Esophagus squamous epithelium (tissue), 5 donors: ENCODE data around the gene APOL4. TPM values are rescaled to one million over a fixed set of nuclear protein-coding genes. Genes with fewer than 3 reads are reported as not detected.
A peak's percentile ranks its signal among the peaks of the same experiment; 100 is the strongest.

ENCODE experiments used
- DNase-seq: peaks from one replicate; lab custom pipeline; 2025; lab: John Stamatoyannopoulos, UW
- H3K27ac ChIP-seq, 4 donors: fragments of 200-600 bp; sonication (generic); one replicate each; pipeline ENCODE4 v1.5.1; 2016 to 2019; ENCODE audit warnings: mild to moderate bottlenecking in 1 of 4
- H3K27me3 ChIP-seq, 4 donors: fragments of 200-600 bp; sonication (generic); 1 replicate in 3 of 4; 2 replicates in 1 of 4; pipeline versions ENCODE4 v1.5.1 to v1.6.0; 2017 to 2021; ENCODE audit warnings: antibody characterized with exemption in 1 of 4
- H3K36me3 ChIP-seq, 3 donors: fragments of 200-600 bp; sonication (generic); one replicate each; pipeline ENCODE4 v1.5.1; 2016 to 2019
- H3K4me1 ChIP-seq, 3 donors: fragments of 200-600 bp; sonication (generic); one replicate each; pipeline ENCODE4 v1.5.1; 2017 to 2019
- H3K4me3 ChIP-seq, 4 donors: fragments of 200-600 bp; sonication (generic); 1 replicate in 3 of 4; 2 replicates in 1 of 4; pipeline ENCODE4 v1.5.1; 2016 to 2019; ENCODE audit warnings: mild to moderate bottlenecking in 2 of 4, moderate library complexity in 1 of 4
- H3K9me3 ChIP-seq, 3 donors: fragments of 200-600 bp; sonication (generic); one replicate each; pipeline ENCODE4 v1.5.1; 2016 to 2019
- CTCF ChIP-seq, 6 experiments: fragments of 450-650 bp in 4 of 6; fragments of 200-600 bp in 2 of 6; sonication (generic) in 2 of 6; IDR thresholded peaks; one replicate each; pipeline ENCODE4 v1.5.1; 2016 to 2019; ENCODE audit warnings: antibody characterized with exemption in 6 of 6, mild to moderate bottlenecking in 4 of 6, moderate library complexity in 4 of 6
- POLR2A ChIP-seq, 4 donors: fragments of 450-650 bp; IDR thresholded peaks; one replicate each; pipeline ENCODE4 v1.6.1; 2017; ENCODE audit warnings: antibody characterized with exemption in 4 of 4, mild to moderate bottlenecking in 4 of 4, moderate library complexity in 3 of 4
- WGBS, 2 donors: methylation state at CpG; one replicate each; pipeline ENCODE4 v1.1.5; 2018; 5-methylcytosine and 5-hydroxymethylcytosine counted together
- intact Hi-C: fragments of 100-400 bp; cut with DNase I; formaldehyde crosslinking; loops from one replicate; pipeline ENCODE4 v1.15.0; 2022
- total RNA-seq, 4 donors: library from RNA; depleted of rRNA; stranded (reverse); fragments of >200 nt; gene quantifications; one replicate each; pipeline ENCODE4 v1.1.0, GENCODE V29; 2016
- donor health status: DM: yes; HTN: yes; CAD: no.

The APOL4 gene
- total RNA-seq, 4 donors from 2014 or later: 0.45 to 10.3 (median 2.1) TPM

GRCh38 chr22:36221799-36222751 lies 20.5 kb upstream of the APOL4 start:
- intact Hi-C loops: loop anchor here (10.0 kb wide), 1 partner anchor 67 kb away; no protein-coding TSS in a partner anchor
- H3K4me3 ChIP-seq: no peak overlapping the region
- H3K27ac ChIP-seq: no peak overlapping the region
- no peak for DNase-seq
- H3K36me3 ChIP-seq: peaks cover 0 to 10% (median 0%) of the 10 kb centered on the region in 3 donors
- H3K4me1 ChIP-seq: peaks cover 0 to 14% (median 3%) of the 10 kb centered on the region in 3 donors
- WGBS, 2 donors: 13 to 19% methylated on average over 6 to 7 of the region's 7 CpGs
- peaks cover 0 to 5% (median 0%) of the 10 kb centered on the region in 4 donors for H3K27me3 ChIP-seq
- H3K9me3 ChIP-seq: no peaks in the 10 kb centered on the region
- TF ChIP-seq POLR2A (IDR thresholded peaks at IDR 0.05) (no peak), CTCF (IDR thresholded peaks at IDR 0.05) (peak; percentile 27 to 77 (median 62))

- DNase-seq: no peak
- H3K4me3 ChIP-seq: peak overlapping the region in 1 of 4 donors; percentile 24
- WGBS, 2 donors: 29 to 51% methylated on average over 8 to 9 of the region's 9 CpGs
Measured at GRCh38 chr22:36220451-36220921, 18.9 kb upstream of the APOL4 start.

GRCh38 chr22:36218648-36219193 lies 17.1 kb upstream of the APOL4 start:
- Histone ChIP-seq H3K27me3 (peaks cover 0 to 5% (median 0%) of the 10 kb centered on the region in 4 donors), H3K4me3 (no peak overlapping the region), H3K27ac (no peak overlapping the region), H3K4me1 (peaks cover 0 to 14% (median 3%) of the 10 kb centered on the region in 3 donors), H3K9me3 (no peaks in the 10 kb centered on the region), H3K36me3 (no peaks in the 10 kb centered on the region)
- intact Hi-C loops: no loop called here
- TF ChIP-seq POLR2A (IDR thresholded peaks at IDR 0.05) (no peak), CTCF (IDR thresholded peaks at IDR 0.05) (no peak)
- no peak for DNase-seq
- 80 to 84% methylated on average over 7 of the region's 7 CpGs for WGBS, 2 donors

More at GRCh38 chr22:36220451-36220921, 18.9 kb upstream of the APOL4 start:
- peak overlapping the region in 3 of 4 donors; percentile 16 to 64 (median 36) for H3K27ac ChIP-seq
- H3K27me3 ChIP-seq: peaks cover 0 to 5% (median 0%) of the 10 kb centered on the region in 4 donors
- no peaks in the 10 kb centered on the region for H3K9me3 ChIP-seq
- no peaks in the 10 kb centered on the region for H3K36me3 ChIP-seq
- intact Hi-C loops: loop anchor here (10.0 kb wide), 1 partner anchor 66 kb away; no protein-coding TSS in a partner anchor
- no peak for TF ChIP-seq POLR2A (IDR thresholded peaks at IDR 0.05)
- TF ChIP-seq CTCF (IDR thresholded peaks at IDR 0.05): no peak
- peaks cover 0 to 14% (median 3%) of the 10 kb centered on the region in 3 donors for H3K4me1 ChIP-seq

- TF ChIP-seq CTCF (IDR thresholded peaks at IDR 0.05) (no peak), POLR2A (IDR thresholded peaks at IDR 0.05) (no peak)
- intact Hi-C loops: no loop called here
- no peak overlapping the region for H3K27ac ChIP-seq
- H3K27me3 ChIP-seq: peaks cover 0 to 5% (median 0%) of the 10 kb centered on the region in 4 donors
- H3K36me3 ChIP-seq: no peaks in the 10 kb centered on the region
- peaks cover 0 to 13% (median 3%) of the 10 kb centered on the region in 3 donors for H3K4me1 ChIP-seq
- WGBS, 2 donors: 60 to 63% methylated on average over 1 to 2 of the region's 2 CpGs
- H3K4me3 ChIP-seq: no peak overlapping the region
- DNase-seq: no peak
- no peaks in the 10 kb centered on the region for H3K9me3 ChIP-seq
Measured at GRCh38 chr22:36215981-36216380, 14.4 kb upstream of the APOL4 start.
